IMR-90 (cell line): ENCODE results near the gene TMEM126B. TPM values are rescaled to one million over a fixed set of nuclear protein-coding genes. Genes with fewer than 3 reads are reported as not detected.

ENCODE experiments used
- ATAC-seq: fragments of 200-7000 bp; cut with Tn5 transposase; 2 replicates; pipeline ENCODE4 v1.9.1; 2020; ENCODE audit warnings: low read depth, mild to moderate bottlenecking, moderate library complexity
- BruUV-seq: library from RNA; stranded (reverse); fragments of 400-500 nt; replicated peaks from 2 replicates; lab custom pipeline; 2021; lab: Mats Ljungman, UMichigan
- CTCF ChIA-PET: fragments of 300-600 bp; formaldehyde crosslinking; extraction: SDS; loops from one replicate; lab custom pipeline; 2021; ENCODE audit warnings: antibody characterized with exemption; lab: Yijun Ruan, JAX
- POLR2A ChIA-PET: fragments of 300-600 bp; sonication (Branson Sonifier 250); formaldehyde crosslinking; loops from one replicate; lab custom pipeline; 2022; ENCODE audit warnings: antibody characterized with exemption; ENCODE audit not compliant: unreplicated experiment; lab: Charles Lee
- DNase-seq: peaks from one replicate; pipeline ENCODE4 v3.0.0; 2013
- H2AFZ ChIP-seq: replicated peaks from 2 replicates; pipeline ENCODE3; 2013; ENCODE audit warnings: low read length, mild to moderate bottlenecking; ENCODE audit not compliant: poor library complexity
- H2AK5ac ChIP-seq: 2 replicates; pipeline ENCODE4 v1.6.1; 2013; ENCODE audit warnings: low read depth, low read length, inconsistent platforms
- H2AK9ac ChIP-seq: replicated peaks from 2 replicates; pipeline ENCODE3; 2013; ENCODE audit warnings: mild to moderate bottlenecking, low read depth, low read length, moderate library complexity; ENCODE audit not compliant: poor library complexity
- H2BK120ac ChIP-seq: 2 replicates; pipeline ENCODE4 v1.6.1; 2013; ENCODE audit warnings: low read depth, low read length, inconsistent platforms
- H2BK15ac ChIP-seq: 3 replicates; pipeline ENCODE4 v1.6.1; 2013; ENCODE audit warnings: low read depth, low read length, inconsistent platforms
- H2BK20ac ChIP-seq: 2 replicates; pipeline ENCODE4 v1.6.1; 2013; ENCODE audit warnings: low read depth, mild to moderate bottlenecking, inconsistent platforms, low read length, moderate library complexity
- H2BK5ac ChIP-seq: 2 replicates; pipeline ENCODE4 v1.6.1; 2013; ENCODE audit warnings: mild to moderate bottlenecking, low read depth, low read length, inconsistent platforms; ENCODE audit not compliant: poor library complexity, severe bottlenecking
- H3K14ac ChIP-seq: replicated peaks from 2 replicates; pipeline ENCODE4 v1.6.1; 2013; ENCODE audit warnings: low read depth, low read length, inconsistent platforms
- H3K18ac ChIP-seq: 2 replicates; pipeline ENCODE4 v1.6.1; 2013; ENCODE audit warnings: low read depth, low read length, control low read depth
- H3K23ac ChIP-seq: 2 replicates; pipeline ENCODE4 v1.6.1; 2013; ENCODE audit warnings: low read depth, low read length, inconsistent platforms
- H3K27ac ChIP-seq: 2 replicates; pipeline ENCODE4 v1.5.1; 2013; ENCODE audit warnings: mild to moderate bottlenecking, control low read depth, low read length; ENCODE audit not compliant: insufficient read depth
- H3K27me3 ChIP-seq: 2 replicates; pipeline ENCODE4 v1.6.1; 2013; ENCODE audit warnings: low read length; ENCODE audit not compliant: control insufficient read depth, insufficient read depth
- H3K36me3 ChIP-seq: 2 replicates; pipeline ENCODE4 v1.6.1; 2013; ENCODE audit warnings: low read length, mixed read lengths; ENCODE audit not compliant: control insufficient read depth, insufficient read depth
- H3K4ac ChIP-seq: 2 replicates; pipeline ENCODE4 v1.6.1; 2013; ENCODE audit warnings: low read depth, low read length, inconsistent platforms
- H3K4me1 ChIP-seq: 2 replicates; pipeline ENCODE4 v1.6.1; 2013; ENCODE audit warnings: low read length, mixed read lengths; ENCODE audit not compliant: control insufficient read depth, insufficient read depth
- H3K4me2 ChIP-seq: 2 replicates; pipeline ENCODE4 v1.6.1; 2013; ENCODE audit warnings: low read depth, mild to moderate bottlenecking, control low read depth, low read length, moderate library complexity
- H3K4me3 ChIP-seq: 2 replicates; pipeline ENCODE4 v1.5.1; 2013; ENCODE audit warnings: low read depth, mild to moderate bottlenecking, control low read depth, low read length, moderate library complexity; ENCODE audit not compliant: insufficient read depth
- H3K56ac ChIP-seq: 2 replicates; pipeline ENCODE4 v1.6.1; 2013; ENCODE audit warnings: low read length, inconsistent platforms; ENCODE audit not compliant: insufficient read depth; ENCODE audit errors: extremely low read depth
- H3K79me1 ChIP-seq, 2 experiments: 2 replicates each; pipeline ENCODE4 v1.6.1; 2013; ENCODE audit warnings: low read length in 2 of 2, inconsistent platforms in 1 of 2, low read depth in 1 of 2
- H3K9ac ChIP-seq: 2 replicates; pipeline ENCODE4 v1.6.1; 2013; ENCODE audit warnings: low read depth, low read length, control low read depth
- H3K9me1 ChIP-seq: 2 replicates; pipeline ENCODE4 v1.6.1; 2013; ENCODE audit warnings: low read length, inconsistent platforms; ENCODE audit not compliant: insufficient read depth
- H3K9me3 ChIP-seq: 2 replicates; pipeline ENCODE4 v1.6.1; 2013; ENCODE audit warnings: low read length; ENCODE audit not compliant: control insufficient read depth, insufficient read depth
- H4K20me1 ChIP-seq: 2 replicates; pipeline ENCODE4 v1.6.1; 2013; ENCODE audit warnings: low read length, inconsistent platforms; ENCODE audit not compliant: insufficient read depth
- H4K5ac ChIP-seq: 2 replicates; pipeline ENCODE4 v1.6.1; 2013; ENCODE audit warnings: mild to moderate bottlenecking, low read depth, low read length, control low read depth
- H4K8ac ChIP-seq, 2 experiments: 2 replicates each; pipeline ENCODE4 v1.6.1; 2013; ENCODE audit warnings: low read depth in 2 of 2, low read length in 2 of 2, control low read depth in 1 of 2, inconsistent platforms in 1 of 2
- H4K91ac ChIP-seq: 2 replicates; pipeline ENCODE4 v1.6.1; 2013; ENCODE audit warnings: low read depth, low read length, inconsistent platforms; ENCODE audit not compliant: insufficient read depth
- BHLHE40 ChIP-seq: fragments of 150-350 bp; IDR thresholded peaks from 2 replicates; pipeline ENCODE4 v1.6.1; 2016; ENCODE audit warnings: mild to moderate bottlenecking, low read depth, low read length
- CEBPB ChIP-seq: IDR thresholded peaks from 2 replicates; pipeline ENCODE4 v1.6.1; 2012; ENCODE audit warnings: low read depth, low read length, improper control_type of control experiment
- CHD1 ChIP-seq: IDR thresholded peaks from 2 replicates; pipeline ENCODE4 v1.6.1; 2012; ENCODE audit warnings: low read depth, low read length, improper control_type of control experiment
- ELK1 ChIP-seq: fragments of 150-350 bp; IDR thresholded peaks from 2 replicates; pipeline ENCODE4 v1.6.1; 2016; ENCODE audit warnings: low read depth, mild to moderate bottlenecking, low read length, moderate library complexity, borderline replicate concordance
- FOS ChIP-seq: fragments of 150-350 bp; IDR thresholded peaks from 2 replicates; pipeline ENCODE4 v1.6.1; 2016; ENCODE audit warnings: low read depth, low read length
- MAFK ChIP-seq: IDR thresholded peaks from 2 replicates; pipeline ENCODE4 v1.6.1; 2012; ENCODE audit warnings: low read depth, low read length, improper control_type of control experiment
- MAZ ChIP-seq: IDR thresholded peaks from 2 replicates; pipeline ENCODE4 v1.6.1; 2012; ENCODE audit warnings: low read depth, mild to moderate bottlenecking, low read length, improper control_type of control experiment, moderate library complexity, borderline replicate concordance
- MXI1 ChIP-seq: IDR thresholded peaks from 2 replicates; pipeline ENCODE4 v1.6.1; 2012; ENCODE audit warnings: low read depth, mild to moderate bottlenecking, low read length, moderate library complexity, borderline replicate concordance
- NFE2L2 ChIP-seq: fragments of 150-350 bp; IDR thresholded peaks from 2 replicates; pipeline ENCODE4 v1.6.1; 2016; ENCODE audit warnings: low read depth, mild to moderate bottlenecking, low read length
- POLR2A ChIP-seq: IDR thresholded peaks from 2 replicates; pipeline ENCODE4 v1.6.1; 2012; ENCODE audit warnings: mild to moderate bottlenecking, low read depth, low read length
- RAD21 ChIP-seq: IDR thresholded peaks from 2 replicates; pipeline ENCODE4 v1.6.1; 2012; ENCODE audit warnings: low read length, improper control_type of control experiment
- RCOR1 ChIP-seq: IDR thresholded peaks from 2 replicates; pipeline ENCODE4 v1.6.1; 2012; ENCODE audit warnings: mild to moderate bottlenecking, low read length, improper control_type of control experiment; ENCODE audit not compliant: insufficient replicate concordance
- RFX5 ChIP-seq: IDR thresholded peaks from 2 replicates; pipeline ENCODE4 v1.8.0; 2012; ENCODE audit warnings: low read depth, mild to moderate bottlenecking, low read length, moderate library complexity
- SMC3 ChIP-seq: fragments of 150-350 bp; IDR thresholded peaks from 2 replicates; pipeline ENCODE4 v1.6.1; 2016; ENCODE audit warnings: low read depth, mild to moderate bottlenecking, antibody characterized with exemption, low read length, moderate library complexity
- USF2 ChIP-seq: fragments of 150-350 bp; IDR thresholded peaks from 2 replicates; pipeline ENCODE4 v1.6.1; 2017; ENCODE audit warnings: mild to moderate bottlenecking, antibody characterized with exemption, low read length, low read depth
- WGBS, 2 experiments: methylation state at CpG; one replicate each; pipeline versions ENCODE4 v1.1.5 to v1.1.7; 2013; ENCODE audit warnings: missing lambda C conversion rate in 2 of 2; ENCODE audit not compliant: insufficient read length in 1 of 2; ENCODE audit errors: extremely low coverage in 2 of 2; 5-methylcytosine and 5-hydroxymethylcytosine counted together
- dilution Hi-C: fragments of 300-500 bp; cut with HindIII; formaldehyde crosslinking; loops from one replicate; pipeline ENCODE4 v1.14.3; 2018; ENCODE audit warnings: low sequenced_read_pairs; ENCODE audit not compliant: unreplicated experiment
- in situ Hi-C: fragments of 300-500 bp; cut with MboI; formaldehyde crosslinking; loops from 3 replicates; pipeline ENCODE4 v1.14.3; 2019; ENCODE audit warnings: low sequenced_read_pairs, inconsistent platforms, mixed read lengths
- intact Hi-C: fragments of 100-400 bp; cut with micrococcal nuclease; formaldehyde crosslinking; loops from 2 replicates; pipeline ENCODE4 v1.10.0; 2022
- polyA plus RNA-seq, 3 experiments: library from polyadenylated mRNA; depleted of rRNA; stranded (reverse); fragments of >200 nt; gene quantifications; 2 replicates each; pipeline ENCODE4 v1.2.3, GENCODE V29; 2012; ENCODE audit warnings: low replicate concordance in 1 of 3
- total RNA-seq: library from RNA; depleted of rRNA; stranded (reverse); fragments of >200 nt; gene quantifications from 2 replicates; pipeline ENCODE4 v1.2.3, GENCODE V29; 2012
- TF ChIP-seq, protein P1 (sequence below): conservative IDR thresholded peaks from 2 replicates; pipeline ENCODE4 v1.5.1; 2012; ENCODE audit warnings: mild to moderate bottlenecking, low read depth, low read length, improper control_type of control experiment

The TMEM126B gene
- total and polyA plus RNA-seq, 2 of the 4 experiments (the other 2 are of a cell fraction): 44.6 to 56.8 TPM

- Histone ChIP-seq H3K14ac (0 out of 2 replicates have a peak overlapping the region, but pooled peaks have one; percentile 33), H2BK5ac (no peak overlapping the region), H4K91ac (peak overlapping the region; percentile 54), H3K79me1 (peaks cover 4 to 30% of the 10 kb centered on the region in 2 experiments; a peak in 2 of 4 replicates), H3K23ac (peak overlapping the region; percentile 89), H2AK9ac (no peak overlapping the region), H3K9ac (0 out of 2 replicates have a peak overlapping the region, but pooled peaks have one; percentile 30), H3K56ac (no peak overlapping the region), H2AK5ac (no peak overlapping the region), H2BK15ac (no peak overlapping the region), H3K4me1 (peaks cover 2% of the 10 kb centered on the region), H3K4ac (0 out of 2 replicates have a peak overlapping the region, but pooled peaks have one; percentile 16), H4K8ac (peak overlapping the region in 1 of 2 experiments; percentile 30; a peak in 1 of 4 replicates), H3K9me1 (no peaks in the 10 kb centered on the region), H3K9me3 (no peaks in the 10 kb centered on the region), H3K27ac (peak overlapping the region; percentile 72; the same call in 1 of the 2 replicates), H3K27me3 (no peaks in the 10 kb centered on the region), H4K20me1 (no peaks in the 10 kb centered on the region), H2BK120ac (no peak overlapping the region), H3K4me3 (no peak overlapping the region), H2BK20ac (no peak overlapping the region), H3K4me2 (peak overlapping the region; percentile 90), H4K5ac (no peak overlapping the region), H3K36me3 (0 out of 2 replicates have a peak, but pooled peaks cover 2% of the 10 kb centered on the region), H2AFZ (no peak overlapping the region), H3K18ac (peak overlapping the region; percentile 50; the same call in 1 of the 2 replicates)
- no TSS peak for BruUV-seq
- CTCF ChIA-PET: no interaction called here
- in situ Hi-C loops (no loop called here), intact Hi-C loops (no loop called here), dilution Hi-C loops (no loop called here)
- TF ChIP-seq POLR2A (no peak), MAFK (no peak), RAD21 (no peak), BHLHE40 (no peak), MXI1 (no peak), CHD1 (no peak), ELK1 (no peak), CEBPB (no peak), RFX5 (no peak), MAZ (no peak), NFE2L2 (no peak), USF2 (no peak), SMC3 (no peak), FOS (no peak), RCOR1 (no peak)
- TF ChIP-seq, protein P1, sequence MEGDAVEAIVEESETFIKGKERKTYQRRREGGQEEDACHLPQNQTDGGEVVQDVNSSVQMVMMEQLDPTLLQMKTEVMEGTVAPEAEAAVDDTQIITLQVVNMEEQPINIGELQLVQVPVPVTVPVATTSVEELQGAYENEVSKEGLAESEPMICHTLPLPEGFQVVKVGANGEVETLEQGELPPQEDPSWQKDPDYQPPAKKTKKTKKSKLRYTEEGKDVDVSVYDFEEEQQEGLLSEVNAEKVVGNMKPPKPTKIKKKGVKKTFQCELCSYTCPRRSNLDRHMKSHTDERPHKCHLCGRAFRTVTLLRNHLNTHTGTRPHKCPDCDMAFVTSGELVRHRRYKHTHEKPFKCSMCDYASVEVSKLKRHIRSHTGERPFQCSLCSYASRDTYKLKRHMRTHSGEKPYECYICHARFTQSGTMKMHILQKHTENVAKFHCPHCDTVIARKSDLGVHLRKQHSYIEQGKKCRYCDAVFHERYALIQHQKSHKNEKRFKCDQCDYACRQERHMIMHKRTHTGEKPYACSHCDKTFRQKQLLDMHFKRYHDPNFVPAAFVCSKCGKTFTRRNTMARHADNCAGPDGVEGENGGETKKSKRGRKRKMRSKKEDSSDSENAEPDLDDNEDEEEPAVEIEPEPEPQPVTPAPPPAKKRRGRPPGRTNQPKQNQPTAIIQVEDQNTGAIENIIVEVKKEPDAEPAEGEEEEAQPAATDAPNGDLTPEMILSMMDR: no peak
- WGBS, 2 experiments: no CpG with 5 or more reads among the region's 2 CpGs
- POLR2A ChIA-PET: no interaction called here
- ATAC-seq: no peak
- DNase-seq: no peak
Measured at GRCh38 chr11:85626496-85626895, 1.9 kb upstream of the TMEM126B start.
